OCI-LY7 (cell line): ENCODE measurements around the gene HSBP1L1.

Experiments used
- EZH2phosphoT487 ChIP-seq: fragments of 200-600 bp; sonication (generic); IDR thresholded peaks from 2 replicates; pipeline ENCODE4 v1.6.1; 2018; ENCODE audit warnings: low read depth, borderline replicate concordance, mild to moderate bottlenecking, mixed run types, antibody characterized with exemption, low read length, moderate library complexity, mixed read lengths
- TF ChIP-seq, protein P1 (sequence below): fragments of 200-600 bp; sonication (generic); conservative IDR thresholded peaks from 2 replicates; pipeline ENCODE4 v1.5.1; 2014; ENCODE audit warnings: mild to moderate bottlenecking, antibody characterized with exemption, low read length, moderate library complexity, mixed read lengths

DNA sequence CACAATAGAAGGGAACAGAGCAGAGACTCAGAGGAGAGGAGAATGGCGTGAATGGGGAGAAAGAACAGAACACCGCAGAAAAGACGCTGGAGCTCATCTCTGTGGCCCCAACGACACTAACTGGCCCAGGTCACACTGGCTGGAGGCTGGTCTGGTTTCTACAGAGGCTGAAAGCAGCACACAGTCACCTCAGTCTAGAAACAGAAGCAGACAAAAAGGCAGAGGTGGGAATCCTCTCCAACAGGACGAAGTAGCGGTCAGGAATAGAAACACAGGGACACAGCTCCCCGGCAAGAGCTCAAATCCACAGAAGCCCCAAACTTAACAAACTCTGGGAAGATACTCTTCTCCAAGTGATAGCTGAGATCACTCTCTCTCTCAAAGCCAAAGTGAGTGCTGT, 22.2 kb upstream of the HSBP1L1 start:
- TF ChIP-seq, protein P1, sequence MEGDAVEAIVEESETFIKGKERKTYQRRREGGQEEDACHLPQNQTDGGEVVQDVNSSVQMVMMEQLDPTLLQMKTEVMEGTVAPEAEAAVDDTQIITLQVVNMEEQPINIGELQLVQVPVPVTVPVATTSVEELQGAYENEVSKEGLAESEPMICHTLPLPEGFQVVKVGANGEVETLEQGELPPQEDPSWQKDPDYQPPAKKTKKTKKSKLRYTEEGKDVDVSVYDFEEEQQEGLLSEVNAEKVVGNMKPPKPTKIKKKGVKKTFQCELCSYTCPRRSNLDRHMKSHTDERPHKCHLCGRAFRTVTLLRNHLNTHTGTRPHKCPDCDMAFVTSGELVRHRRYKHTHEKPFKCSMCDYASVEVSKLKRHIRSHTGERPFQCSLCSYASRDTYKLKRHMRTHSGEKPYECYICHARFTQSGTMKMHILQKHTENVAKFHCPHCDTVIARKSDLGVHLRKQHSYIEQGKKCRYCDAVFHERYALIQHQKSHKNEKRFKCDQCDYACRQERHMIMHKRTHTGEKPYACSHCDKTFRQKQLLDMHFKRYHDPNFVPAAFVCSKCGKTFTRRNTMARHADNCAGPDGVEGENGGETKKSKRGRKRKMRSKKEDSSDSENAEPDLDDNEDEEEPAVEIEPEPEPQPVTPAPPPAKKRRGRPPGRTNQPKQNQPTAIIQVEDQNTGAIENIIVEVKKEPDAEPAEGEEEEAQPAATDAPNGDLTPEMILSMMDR = no peak
- TF ChIP-seq EZH2phosphoT487 = no peak
